ENCODE measurements around the gene CSMD2.

The CSMD2 gene

GRCh38 chr1:33848205-33848937 is 316.7 kb downstream of the CSMD2 start:
- TF ChIP-seq TAF1 (IDR thresholded peaks at IDR 0.05; ENCODE audit: borderline replicate concordance, insufficient read depth, low read length) (no peak), REST (IDR thresholded peaks at IDR 0.05; ENCODE audit: insufficient read depth in 1 of 2, low read depth in 2 of 2, low read length in 2 of 2) (no peak), POLR2AphosphoS5 (IDR thresholded peaks at IDR 0.05; ENCODE audit: low read depth, low read length) (no peak), FOXP2 (optimal IDR thresholded peaks at IDR 0.05; ENCODE audit: borderline replicate concordance, extremely low read depth, extremely low read length, insufficient read depth) (no peak), SIN3A (IDR thresholded peaks at IDR 0.05; ENCODE audit: borderline replicate concordance, insufficient read depth, low read length) (no peak)

GRCh38 chr1:33846861-33847260 is 318.2 kb downstream of the CSMD2 start:
- TF ChIP-seq FOXP2 (optimal IDR thresholded peaks at IDR 0.05; ENCODE audit: borderline replicate concordance, extremely low read depth, extremely low read length, insufficient read depth) = no peak
- TF ChIP-seq TAF1 (IDR thresholded peaks at IDR 0.05; ENCODE audit: borderline replicate concordance, insufficient read depth, low read length) = no peak
- TF ChIP-seq SIN3A (IDR thresholded peaks at IDR 0.05; ENCODE audit: borderline replicate concordance, insufficient read depth, low read length) = no peak
- TF ChIP-seq POLR2AphosphoS5 (IDR thresholded peaks at IDR 0.05; ENCODE audit: low read depth, low read length) = no peak
- no peak for TF ChIP-seq REST (IDR thresholded peaks at IDR 0.05; ENCODE audit: insufficient read depth in 1 of 2, low read depth in 2 of 2, low read length in 2 of 2)

GRCh38 chr1:33844166-33844565 is 320.9 kb downstream of the CSMD2 start:
- no peak for TF ChIP-seq FOXP2 (optimal IDR thresholded peaks at IDR 0.05; ENCODE audit: borderline replicate concordance, extremely low read depth, extremely low read length, insufficient read depth)
- TF ChIP-seq SIN3A (IDR thresholded peaks at IDR 0.05; ENCODE audit: borderline replicate concordance, insufficient read depth, low read length) = no peak
- TF ChIP-seq TAF1 (IDR thresholded peaks at IDR 0.05; ENCODE audit: borderline replicate concordance, insufficient read depth, low read length) = no peak
- TF ChIP-seq POLR2AphosphoS5 (IDR thresholded peaks at IDR 0.05; ENCODE audit: low read depth, low read length) = no peak
- TF ChIP-seq REST (IDR thresholded peaks at IDR 0.05; ENCODE audit: insufficient read depth in 1 of 2, low read depth in 2 of 2, low read length in 2 of 2) = no peak

GRCh38 chr1:33842348-33842747 is 322.7 kb downstream of the CSMD2 start:
- TF ChIP-seq FOXP2 (optimal IDR thresholded peaks at IDR 0.05; ENCODE audit: borderline replicate concordance, extremely low read depth, extremely low read length, insufficient read depth) (no peak), TAF1 (IDR thresholded peaks at IDR 0.05; ENCODE audit: borderline replicate concordance, insufficient read depth, low read length) (no peak), REST (IDR thresholded peaks at IDR 0.05; ENCODE audit: insufficient read depth in 1 of 2, low read depth in 2 of 2, low read length in 2 of 2) (no peak), POLR2AphosphoS5 (IDR thresholded peaks at IDR 0.05; ENCODE audit: low read depth, low read length) (no peak)

Measured in PFSK-1 (cell line).